OCI-LY3 (cell line): ENCODE measurements around the gene KDM4C.
"Not testable (repeated sequence)": the region's sequence is repeated elsewhere in the genome, so short reads cannot be mapped to it uniquely, and the experiment has no call there.

Experiments used
- H2AFZ ChIP-seq: fragments of 200-600, 300-600 bp; shearing (Covaris generic); 2 replicates; pipeline ENCODE4 v1.6.0; 2014; ENCODE audit warnings: antibody characterized with exemption, low read depth, low read length
- H3K27ac ChIP-seq: fragments of 200-600, 300-600 bp; sonication (generic); 2 replicates; pipeline ENCODE4 v1.5.1; 2014; ENCODE audit warnings: mild to moderate bottlenecking, low read length, moderate library complexity, mixed read lengths
- H3K27me3 ChIP-seq: fragments of 200-600, 300-600 bp; sonication (generic); 2 replicates; pipeline ENCODE4 v1.6.1; 2014; ENCODE audit warnings: low read depth, low read length, mixed read lengths
- H3K36me3 ChIP-seq: fragments of 200-600, 300-600 bp; sonication (generic); replicated peaks from 2 replicates; pipeline ENCODE3; 2014; ENCODE audit warnings: low read depth, low read length, mixed read lengths
- H3K4me1 ChIP-seq: fragments of 300-600, 200-600 bp; sonication (generic); 2 replicates; pipeline ENCODE4 v1.6.1; 2014; ENCODE audit warnings: low read length, mixed read lengths
- H3K4me2 ChIP-seq: fragments of 200-600, 300-600 bp; sonication (generic); 2 replicates; pipeline ENCODE4 v1.6.1; 2014; ENCODE audit warnings: low read length, mixed read lengths
- H3K4me3 ChIP-seq: fragments of 300-600, 200-600 bp; sonication (generic); 2 replicates; pipeline ENCODE4 v1.5.1; 2014; ENCODE audit warnings: antibody characterized with exemption, mild to moderate bottlenecking, low read length, moderate library complexity
- H3K79me2 ChIP-seq: fragments of 300-600, 200-600 bp; shearing (Covaris generic); 2 replicates; pipeline ENCODE4 v1.6.1; 2014; ENCODE audit warnings: mild to moderate bottlenecking, low read length, mixed read lengths
- H3K9ac ChIP-seq: fragments of 300-600, 200-600 bp; shearing (Covaris generic); 2 replicates; pipeline ENCODE4 v1.6.0; 2014; ENCODE audit warnings: mild to moderate bottlenecking, low read length, moderate library complexity
- H3K9me3 ChIP-seq: fragments of 200-600, 300-600 bp; shearing (Covaris generic); 2 replicates; pipeline ENCODE4 v1.6.1; 2014; ENCODE audit warnings: low read length, mixed read lengths; ENCODE audit not compliant: insufficient read depth
- H4K20me1 ChIP-seq: fragments of 200-600, 300-600 bp; sonication (generic); 2 replicates; pipeline ENCODE4 v1.6.1; 2016; ENCODE audit warnings: low read length, mixed read lengths; ENCODE audit not compliant: insufficient read depth
- CTCF ChIP-seq: fragments of 200-600, 300-600 bp; sonication (generic); IDR thresholded peaks from 2 replicates; pipeline ENCODE4 v1.5.1; 2014; ENCODE audit warnings: antibody characterized with exemption, low read length, low read depth
- EZH2phosphoT487 ChIP-seq: fragments of 200-600 bp; shearing (Covaris generic); IDR thresholded peaks from 2 replicates; pipeline ENCODE4 v1.6.1; 2018; ENCODE audit warnings: antibody characterized with exemption, mixed run types, low read depth

KDM4C gene

GRCh38 chr9:6739218-6739617 is 18.6 kb upstream of the KDM4C start:
- no peak overlapping the region for H3K27ac ChIP-seq
- no peaks in the 10 kb centered on the region for H3K36me3 ChIP-seq
- no peaks in the 10 kb centered on the region for H4K20me1 ChIP-seq
- H3K4me3 ChIP-seq: no peak overlapping the region
- H3K9me3 ChIP-seq: no peaks in the 10 kb centered on the region
- no peaks in the 10 kb centered on the region for H3K27me3 ChIP-seq
- H3K9ac ChIP-seq: no peak overlapping the region
- TF ChIP-seq EZH2phosphoT487: no peak
- TF ChIP-seq CTCF: peak; percentile 47
- peaks cover 5% of the 10 kb centered on the region; the same call in 1 of the 2 replicates for H3K4me1 ChIP-seq
- H3K79me2 ChIP-seq: no peaks in the 10 kb centered on the region
- H2AFZ ChIP-seq: no peak overlapping the region
- no peak overlapping the region for H3K4me2 ChIP-seq

- not testable (repeated sequence) for H3K79me2 ChIP-seq, H2AFZ ChIP-seq, H3K4me3 ChIP-seq, H3K4me2 ChIP-seq, H3K27ac ChIP-seq, H3K9me3 ChIP-seq, H3K36me3 ChIP-seq, H4K20me1 ChIP-seq, H3K27me3 ChIP-seq, H3K9ac ChIP-seq
- peaks cover 18% of the 10 kb centered on the region for H3K4me1 ChIP-seq
These were observed 8.9 kb upstream of the KDM4C start for GRCh38 chr9:6748861-6749260.

- H3K9me3 ChIP-seq, H3K27ac ChIP-seq, H3K27me3 ChIP-seq, H4K20me1 ChIP-seq, H3K36me3 ChIP-seq, H3K4me2 ChIP-seq, H3K4me3 ChIP-seq, H3K9ac ChIP-seq, H2AFZ ChIP-seq: not testable (repeated sequence)
- H3K4me1 ChIP-seq: peaks cover 21% of the 10 kb centered on the region
- peaks cover 19% of the 10 kb centered on the region for H3K79me2 ChIP-seq
These were observed 2.9 kb upstream of the KDM4C start for GRCh38 chr9:6754861-6755260.

- H3K4me2 ChIP-seq: peak overlapping the region; percentile 70
- no peaks in the 10 kb centered on the region for H3K27me3 ChIP-seq
- no peaks in the 10 kb centered on the region for H3K36me3 ChIP-seq
- peak overlapping the region; percentile 48; the same call in 1 of the 2 replicates for H2AFZ ChIP-seq
- TF ChIP-seq CTCF: no peak
- H3K4me1 ChIP-seq: peaks cover 7% of the 10 kb centered on the region; the same call in 1 of the 2 replicates
- peaks cover 7% of the 10 kb centered on the region; the same call in 1 of the 2 replicates for H4K20me1 ChIP-seq
- no peaks in the 10 kb centered on the region for H3K9me3 ChIP-seq
- H3K79me2 ChIP-seq: peaks cover 35% of the 10 kb centered on the region
- peak overlapping the region; percentile 80 for H3K27ac ChIP-seq
- H3K9ac ChIP-seq: peak overlapping the region; percentile 87
- peak overlapping the region; percentile 94 for H3K4me3 ChIP-seq
These were observed 679 bp upstream of the KDM4C start for GRCh38 chr9:6757132-6757455.

GRCh38 chr9:6758248-6758497 is 400 bp downstream of the KDM4C start:
- peak overlapping the region; percentile 80 for H3K27ac ChIP-seq
- TF ChIP-seq CTCF (no peak), EZH2phosphoT487 (no peak)
- H3K9me3 ChIP-seq: no peaks in the 10 kb centered on the region
- peaks cover 7% of the 10 kb centered on the region; the same call in 1 of the 2 replicates for H3K4me1 ChIP-seq
- peak overlapping the region; percentile 94 for H3K4me3 ChIP-seq
- H4K20me1 ChIP-seq: peaks cover 11% of the 10 kb centered on the region
- H3K79me2 ChIP-seq: peaks cover 40% of the 10 kb centered on the region
- H3K27me3 ChIP-seq: no peaks in the 10 kb centered on the region
- peak overlapping the region; percentile 40; the same call in 1 of the 2 replicates for H2AFZ ChIP-seq
- H3K36me3 ChIP-seq: peaks cover 2% of the 10 kb centered on the region
- peak overlapping the region; percentile 87 for H3K9ac ChIP-seq
- peak overlapping the region; percentile 67 for H3K4me2 ChIP-seq
